GM21528 (cell line): ENCODE data around the gene GABRR2.

Experiments
- ATAC-seq: cut with Tn5 transposase; IDR thresholded peaks from one replicate; pipeline ENCODE4 v1.9.1; 2021; ENCODE audit warnings: mild to moderate bottlenecking, moderate library complexity; ENCODE audit not compliant: unreplicated experiment, low FRiP score

The GABRR2 gene

DNA sequence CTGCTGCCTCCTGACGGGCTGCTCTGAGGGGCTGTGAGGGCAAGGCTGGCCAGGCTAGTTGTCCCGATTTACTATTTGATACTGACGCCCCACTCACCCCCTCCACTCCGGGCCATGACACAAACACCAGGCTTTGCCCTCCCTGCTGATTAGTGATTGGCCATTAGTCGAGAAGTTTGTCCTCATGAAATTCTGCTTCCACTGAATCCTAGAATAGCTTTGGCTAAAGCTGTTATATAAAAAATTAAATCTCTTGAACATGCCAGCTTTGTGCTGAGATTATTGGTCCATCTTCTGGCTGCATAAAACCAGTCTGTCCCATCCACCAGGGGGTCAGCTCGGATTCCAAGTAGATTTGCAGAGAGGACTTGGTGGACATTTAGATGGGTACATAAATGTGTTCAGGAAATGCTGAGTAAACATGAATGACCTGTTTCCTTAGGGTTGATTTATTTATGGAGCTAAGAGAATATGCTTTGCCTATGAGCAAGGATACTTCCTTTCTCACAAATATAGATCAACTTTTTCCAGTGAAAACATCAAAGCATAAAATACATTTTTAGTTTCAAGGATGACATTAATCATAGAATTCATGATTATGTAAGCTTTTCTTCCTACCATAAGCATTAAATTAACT is at the start of gene GABRR2:
Gene GABRR2 (minus strand): TSS at position 51 of the 637 bp plus-strand sequence. CDS start 134 bp downstream, outside the sequence.
- no peak for ATAC-seq

DNA sequence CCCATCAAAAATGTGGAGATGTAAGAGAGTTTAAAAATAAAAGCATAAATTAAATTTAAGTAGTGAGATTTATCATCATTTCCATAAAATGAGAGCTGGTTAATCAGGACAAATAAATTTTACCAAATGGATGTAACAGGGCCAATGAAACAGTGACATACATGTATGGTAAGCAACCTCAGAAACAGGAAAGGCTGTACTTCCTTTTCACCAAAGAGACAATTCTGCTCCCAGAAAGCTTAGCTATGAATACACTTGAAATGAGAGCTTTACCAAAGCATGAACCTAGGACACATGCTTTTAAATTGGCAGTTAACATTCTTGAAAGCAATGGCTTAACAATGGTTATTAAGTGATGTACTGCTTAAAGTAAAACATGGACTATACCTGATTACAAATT is 49.5 kb upstream of the GABRR2 start:
- no peak for ATAC-seq

DNA sequence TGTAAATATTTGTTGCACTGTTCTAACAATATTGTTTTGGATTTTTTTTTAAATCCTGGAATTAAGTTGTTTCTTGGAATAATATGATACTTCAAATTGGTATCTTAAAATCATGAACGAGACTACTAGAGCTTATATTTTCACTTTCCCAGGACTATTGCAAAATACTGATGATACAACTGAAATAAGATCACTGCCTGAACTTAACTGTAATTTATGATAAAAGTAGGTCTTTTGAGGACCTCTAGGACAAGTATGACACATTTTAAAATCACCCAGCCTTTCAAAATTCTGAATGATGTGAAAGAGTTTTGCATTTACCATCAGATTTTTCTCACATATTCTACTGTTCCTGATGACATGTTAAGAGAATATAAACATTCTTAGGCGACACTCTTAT is 46.1 kb upstream of the GABRR2 start:
- no peak for ATAC-seq

DNA sequence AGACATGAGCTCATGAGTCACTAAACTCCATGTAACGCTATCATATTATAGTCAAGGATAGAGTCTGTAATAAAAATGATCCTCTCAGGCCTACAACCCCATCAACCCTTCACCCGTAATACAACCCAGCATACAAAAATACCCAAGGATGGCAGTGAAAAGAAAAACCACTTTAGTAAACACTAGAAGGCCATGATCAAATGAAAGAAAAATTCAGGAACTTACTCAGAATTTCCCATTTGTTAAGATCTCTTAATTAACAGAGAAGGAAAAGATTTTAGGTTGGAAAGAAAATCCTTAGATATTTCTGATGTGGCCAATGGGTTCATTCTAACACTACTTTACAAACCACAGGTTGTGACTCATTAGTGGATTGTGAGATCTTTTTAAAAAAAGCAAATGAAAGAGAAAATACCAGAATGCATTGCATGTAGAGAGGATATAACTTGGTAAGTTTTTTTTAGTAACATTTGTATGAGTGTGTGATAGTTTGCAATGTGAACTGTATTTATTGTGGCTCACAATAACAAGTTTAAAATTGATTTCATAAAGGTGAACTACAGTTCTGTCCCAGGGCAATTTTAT is 45.4 kb upstream of the GABRR2 start:
- peak; percentile 35 for ATAC-seq

DNA sequence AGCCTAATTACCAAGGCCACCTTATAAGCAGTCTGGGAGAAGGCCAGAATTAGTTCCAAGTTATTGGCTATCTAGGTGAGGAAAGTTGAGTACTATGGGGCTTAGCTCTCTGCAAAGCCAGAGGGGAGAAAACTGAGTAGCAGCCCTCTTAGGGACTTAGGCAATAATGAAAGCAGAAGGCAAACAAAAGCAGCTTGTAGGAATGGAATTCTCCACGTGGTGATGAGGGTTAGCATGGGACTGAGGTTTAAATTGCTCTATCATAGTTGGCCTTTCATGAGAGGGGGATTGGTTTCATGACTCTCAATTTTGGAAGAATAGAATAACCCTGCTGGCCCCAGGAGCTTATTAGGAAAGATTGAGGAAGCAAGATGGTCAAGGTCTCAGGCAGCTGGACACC is 44.5 kb upstream of the GABRR2 start:
- no peak for ATAC-seq

DNA sequence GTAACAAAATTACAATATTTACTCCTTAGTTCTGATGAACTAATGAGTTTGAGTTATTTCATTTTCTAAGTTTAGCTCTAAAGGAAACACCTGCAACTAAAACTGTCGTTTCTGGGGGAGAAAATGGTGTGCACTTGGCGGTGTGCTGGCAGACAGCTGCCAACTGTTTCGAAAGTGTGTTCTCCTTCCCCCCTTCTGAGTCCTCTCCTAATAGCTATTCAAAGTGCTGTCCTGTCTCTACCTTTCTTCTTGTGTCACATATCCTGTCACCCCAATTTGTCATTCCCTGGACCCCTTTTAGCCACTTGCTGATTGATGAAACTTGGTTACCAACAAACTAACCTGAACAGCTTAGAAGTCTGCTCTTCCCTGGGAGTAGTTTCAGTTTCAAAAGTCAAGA is 42.3 kb upstream of the GABRR2 start:
- peak; percentile 52 for ATAC-seq

DNA sequence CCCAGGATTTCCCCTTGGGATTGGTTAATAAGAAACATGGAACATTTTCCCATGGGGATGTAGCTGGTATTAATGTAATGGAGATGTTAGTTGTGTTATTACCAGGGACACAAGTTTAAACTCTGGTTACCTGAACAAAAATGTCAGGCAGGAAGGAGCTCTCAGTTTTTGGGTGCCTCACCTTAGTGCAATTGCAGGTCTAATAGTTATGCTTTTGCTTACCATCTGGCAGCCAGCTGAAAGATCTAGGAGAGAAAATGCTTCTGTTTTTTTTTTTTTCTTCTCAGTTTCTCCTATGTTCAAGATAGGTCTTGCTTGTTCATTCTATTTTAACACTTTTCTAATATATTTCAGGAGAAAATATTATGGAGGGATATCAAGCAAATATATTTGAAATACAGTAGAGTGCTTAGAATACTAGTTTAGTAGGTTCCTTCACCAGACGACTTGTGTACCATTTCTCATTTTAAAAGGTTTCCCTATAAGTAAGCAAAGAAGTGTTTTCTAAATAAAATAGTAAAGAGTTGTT is 41.6 kb upstream of the GABRR2 start:
- no peak for ATAC-seq

DNA sequence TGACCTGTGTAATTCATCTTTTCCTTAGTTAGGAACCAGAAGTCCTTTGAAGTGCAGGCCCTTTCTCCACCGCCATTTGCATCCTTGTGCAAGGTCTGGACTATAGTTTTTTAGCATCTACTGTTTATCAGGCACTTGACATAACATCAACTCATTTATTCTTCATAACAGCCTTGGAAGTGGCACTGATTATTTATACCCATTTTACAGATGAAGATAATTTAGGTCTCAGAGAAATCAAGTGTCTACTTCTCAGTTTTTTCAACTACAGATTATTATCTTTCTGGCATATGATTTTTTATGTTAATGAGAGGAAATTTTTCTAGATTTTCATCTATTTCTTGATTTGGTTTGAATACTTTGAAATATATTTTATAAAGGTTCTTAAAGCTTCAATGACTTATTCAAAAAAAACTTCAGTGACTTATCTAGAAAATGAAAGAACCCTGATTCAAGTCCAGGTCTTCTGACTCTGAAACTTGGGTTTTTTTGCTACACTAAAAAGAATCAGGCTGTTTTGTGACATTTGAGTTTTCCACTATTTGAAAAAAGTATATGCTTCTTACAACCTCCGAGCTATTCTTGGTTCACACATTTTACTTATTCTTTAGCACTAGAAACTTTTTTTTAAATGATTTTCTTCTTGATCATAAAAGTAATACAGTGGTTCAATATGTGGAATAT is 40.6 kb upstream of the GABRR2 start:
- ATAC-seq = no peak

DNA sequence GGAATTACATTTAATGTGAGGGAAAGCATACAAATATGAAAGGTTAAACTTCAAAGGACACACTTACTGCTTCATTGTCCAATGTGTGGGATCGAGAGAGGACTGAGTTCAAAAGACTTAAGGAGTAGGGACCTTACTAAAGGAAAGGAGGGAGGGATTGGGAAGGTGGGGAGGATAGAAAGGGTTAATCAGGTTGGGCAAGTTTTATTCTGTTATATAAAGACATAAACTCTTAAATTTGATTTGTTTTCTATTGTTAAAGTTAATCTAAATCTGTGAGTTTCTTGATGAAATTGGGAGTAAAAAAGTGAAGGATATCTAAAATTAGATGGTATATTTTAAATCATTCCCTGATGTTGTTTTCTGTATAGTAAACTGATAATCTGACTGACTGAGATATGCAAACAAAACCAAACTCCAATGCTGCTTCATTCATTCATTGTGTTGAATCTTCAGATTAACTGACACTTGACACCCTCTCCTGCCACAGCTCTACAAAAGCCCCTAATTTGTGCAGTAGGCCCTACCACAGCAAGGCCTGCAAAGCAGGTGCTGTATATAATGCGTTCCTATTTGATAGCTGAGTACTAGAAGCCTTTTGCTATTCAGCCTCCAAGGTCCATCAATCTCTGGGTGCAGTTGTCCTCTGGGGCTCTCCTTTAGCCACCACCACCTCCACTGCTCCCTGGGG is 38.7 kb upstream of the GABRR2 start:
- ATAC-seq = no peak

DNA sequence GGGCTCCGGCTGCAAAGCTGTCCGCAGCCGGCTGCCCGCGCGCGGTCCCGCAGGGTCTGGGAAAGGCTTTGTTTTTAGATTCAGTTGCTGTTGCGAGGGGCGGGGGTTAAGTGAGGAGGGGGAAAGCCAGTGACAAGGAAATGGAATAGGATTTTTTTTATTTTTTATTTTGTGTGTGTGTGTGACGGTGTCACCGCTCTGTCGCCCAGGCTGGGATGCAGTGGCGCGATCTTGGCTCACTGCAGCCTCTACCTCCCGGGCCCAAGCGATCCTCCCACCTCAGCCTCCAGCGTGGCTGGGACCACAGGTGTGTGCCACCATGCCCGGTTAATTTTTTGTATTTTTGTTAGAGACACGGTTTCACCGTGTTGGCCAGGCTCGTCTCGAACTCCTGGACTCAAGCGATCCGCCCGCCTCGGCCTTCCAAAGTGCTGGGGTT is 38.0 kb upstream of the GABRR2 start:
- no peak for ATAC-seq

DNA sequence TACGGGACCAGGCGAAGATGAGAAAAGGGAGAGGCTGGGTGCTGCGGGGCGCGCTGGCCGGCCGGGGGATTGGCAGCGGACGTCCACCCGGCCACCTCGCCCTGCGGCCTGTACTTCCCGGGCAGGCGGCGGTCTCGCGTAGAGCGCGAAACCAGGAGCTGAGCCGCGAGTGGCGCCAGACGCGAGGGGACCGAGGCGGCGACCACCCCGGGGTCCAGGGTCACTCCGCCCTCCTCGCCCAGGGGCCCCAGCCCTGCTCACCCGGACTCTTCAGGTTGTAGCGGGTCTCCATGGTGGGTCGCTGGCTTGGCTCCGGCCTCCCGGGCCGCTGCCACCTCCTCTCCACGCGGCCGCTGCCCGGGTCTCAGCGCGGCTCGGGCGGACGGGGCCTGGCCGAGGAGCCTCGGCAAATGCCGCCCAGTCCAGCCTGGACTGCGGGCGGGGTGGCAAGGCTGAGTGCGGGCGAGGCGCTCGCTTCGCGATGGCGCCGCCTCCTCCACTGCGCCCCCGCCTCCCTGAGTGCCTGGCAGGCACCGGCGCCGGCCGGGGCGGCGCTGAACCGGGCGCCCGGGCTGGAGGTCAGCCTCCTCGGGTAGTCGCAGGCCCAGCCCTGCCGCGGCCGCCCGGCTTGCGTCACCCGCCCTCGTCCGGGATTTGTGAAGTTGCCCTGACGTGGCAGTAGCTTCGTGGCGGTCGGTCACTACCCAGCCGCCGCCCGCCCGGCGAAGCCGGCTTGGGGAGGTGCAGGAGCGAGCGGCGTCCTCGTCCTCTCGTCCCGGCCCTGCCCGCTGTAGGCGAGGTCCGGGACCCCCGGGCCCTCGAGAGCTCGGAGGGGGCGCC is 37.4 kb upstream of the GABRR2 start, which contains the start of gene UBE2J1:
Gene UBE2J1 (minus strand): TSS at position 445 of the 840 bp plus-strand sequence. CDS start 153 bp downstream, at position 292.
- peak; percentile 42 for ATAC-seq

DNA sequence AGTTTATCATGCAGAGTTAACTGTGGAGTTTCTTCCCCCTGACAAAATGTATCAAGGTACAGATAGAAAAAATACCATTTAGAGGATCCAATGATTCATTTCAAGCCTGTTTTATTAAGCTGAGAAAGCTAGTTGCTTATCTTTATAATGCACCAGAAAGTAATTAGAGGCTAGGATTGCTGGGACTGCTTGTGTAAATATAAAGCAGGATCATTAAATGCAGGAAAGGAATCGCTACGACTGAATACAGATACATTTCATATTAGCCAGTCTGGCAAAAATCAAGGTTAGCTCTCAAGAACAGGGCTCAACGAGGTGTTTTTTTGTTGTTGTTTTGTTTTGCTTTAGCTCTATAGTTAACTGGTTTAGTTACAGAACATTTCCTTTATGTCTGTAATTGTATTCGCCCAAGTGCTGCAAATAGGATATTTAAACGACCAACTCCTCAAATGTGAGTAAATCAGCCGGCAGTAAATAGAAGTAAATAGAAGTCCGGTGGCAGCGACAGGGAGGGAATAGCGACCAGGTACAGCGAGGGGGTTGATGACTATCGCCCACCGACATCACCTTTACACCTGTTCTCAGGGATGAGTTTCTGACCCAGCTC is 36.7 kb upstream of the GABRR2 start:
- no peak for ATAC-seq

DNA sequence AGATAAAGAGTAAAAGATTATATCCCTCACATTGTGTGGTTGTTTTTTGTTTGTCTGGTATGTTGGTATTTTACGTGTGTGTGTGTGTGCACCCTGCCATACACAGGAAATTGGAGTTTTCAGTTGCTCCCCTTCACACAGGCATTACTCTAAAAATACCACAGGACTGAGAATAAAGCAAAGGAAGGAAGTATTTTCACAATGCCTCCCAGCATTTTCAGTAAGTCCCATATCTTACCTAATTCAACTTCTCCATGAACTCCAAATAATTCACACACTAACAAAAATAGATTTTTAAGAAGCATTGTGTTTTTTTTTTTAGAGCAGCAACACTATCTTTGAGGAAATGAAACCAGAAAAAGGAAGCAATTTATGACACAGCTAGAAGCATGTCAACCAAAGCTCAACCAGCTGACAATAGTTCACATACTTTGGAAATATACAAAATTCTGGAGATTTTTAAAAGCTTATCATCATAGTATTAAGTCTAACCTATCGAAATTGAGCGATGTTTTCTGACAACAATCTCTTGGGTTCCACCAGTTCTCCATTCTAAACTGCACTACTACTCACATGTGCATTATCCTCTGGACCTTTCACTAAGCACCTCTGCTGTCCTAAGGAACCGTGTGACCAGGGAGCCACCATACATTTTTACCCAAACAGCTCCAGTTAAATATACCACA is 35.3 kb upstream of the GABRR2 start:
- peak; percentile 38 for ATAC-seq

DNA sequence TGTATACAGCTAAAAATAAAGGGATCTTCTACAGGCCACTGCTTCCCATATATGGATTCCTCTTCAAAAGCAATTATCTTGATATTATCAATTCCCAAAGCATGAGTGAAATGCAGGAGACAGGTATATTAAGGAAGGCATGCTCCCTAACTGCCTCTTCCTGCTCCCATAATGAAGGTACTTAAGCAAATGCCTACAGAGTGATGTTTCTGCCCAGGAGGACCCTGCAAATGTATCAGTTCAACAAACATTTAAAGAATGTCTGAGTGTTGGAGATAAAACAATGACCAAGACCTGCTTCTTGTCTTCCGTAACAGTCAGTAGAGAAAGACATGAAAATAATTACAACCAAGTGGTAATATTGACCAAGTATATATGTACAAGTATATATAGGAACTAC is 33.3 kb upstream of the GABRR2 start:
- no peak for ATAC-seq

DNA sequence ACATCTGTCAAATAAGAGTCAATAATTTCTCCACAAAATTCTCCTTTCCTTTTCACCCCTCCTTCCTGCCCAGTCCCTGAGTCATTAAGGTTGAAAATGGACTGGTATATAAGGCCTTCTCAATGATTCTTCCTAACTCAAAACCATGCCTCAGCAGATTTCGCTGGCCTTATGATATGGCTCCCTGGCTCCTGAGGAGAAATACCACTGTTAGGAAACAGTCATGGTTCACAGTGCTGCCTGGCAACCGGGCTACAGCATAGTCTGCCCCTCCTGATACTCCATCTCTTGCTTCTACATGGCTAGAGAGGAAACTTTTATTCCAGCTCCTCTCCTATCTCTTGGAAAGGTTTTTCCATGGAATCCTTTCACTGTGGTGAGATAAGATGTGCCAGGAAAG is 32.7 kb upstream of the GABRR2 start:
- ATAC-seq = no peak

DNA sequence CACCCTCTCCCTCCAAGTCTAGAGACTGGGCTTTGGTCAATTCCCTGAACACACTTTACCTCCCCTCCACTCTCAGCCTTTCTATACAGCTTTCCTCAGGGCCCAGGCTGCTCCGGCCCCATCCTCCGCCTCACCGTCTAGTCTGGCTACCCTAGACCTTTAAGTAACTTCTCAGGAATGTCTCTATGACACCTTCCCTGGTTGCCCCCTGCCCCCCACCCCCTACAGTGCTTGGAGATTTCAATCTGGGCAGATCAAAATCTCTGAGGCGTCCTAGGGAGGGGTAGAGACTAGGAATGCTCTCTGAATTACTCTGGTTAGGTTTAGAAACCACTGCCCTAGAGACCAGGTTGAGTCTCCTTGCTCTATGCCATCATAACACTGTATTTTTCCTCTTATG is 31.3 kb upstream of the GABRR2 start:
- no peak for ATAC-seq

DNA sequence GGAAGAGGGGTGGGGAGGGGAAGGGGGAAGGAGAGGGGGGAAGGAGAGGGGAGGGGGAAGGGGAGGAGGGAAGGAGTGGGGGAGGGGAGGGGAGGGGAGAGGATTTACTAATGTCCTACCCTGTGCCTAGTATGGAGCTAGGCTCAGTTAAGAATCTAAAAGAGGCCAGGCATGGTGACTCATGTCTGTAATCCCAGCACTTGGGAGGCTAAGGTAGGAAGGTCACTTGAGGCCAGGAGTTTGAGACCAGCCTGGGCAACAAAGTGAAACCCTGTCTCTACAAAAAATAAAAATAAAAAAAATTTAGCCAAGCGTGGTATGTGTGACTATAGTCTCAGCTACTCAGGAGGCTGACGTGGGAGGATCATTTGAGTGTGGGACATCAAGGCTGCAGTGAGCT is 24.5 kb upstream of the GABRR2 start:
- no peak for ATAC-seq

DNA sequence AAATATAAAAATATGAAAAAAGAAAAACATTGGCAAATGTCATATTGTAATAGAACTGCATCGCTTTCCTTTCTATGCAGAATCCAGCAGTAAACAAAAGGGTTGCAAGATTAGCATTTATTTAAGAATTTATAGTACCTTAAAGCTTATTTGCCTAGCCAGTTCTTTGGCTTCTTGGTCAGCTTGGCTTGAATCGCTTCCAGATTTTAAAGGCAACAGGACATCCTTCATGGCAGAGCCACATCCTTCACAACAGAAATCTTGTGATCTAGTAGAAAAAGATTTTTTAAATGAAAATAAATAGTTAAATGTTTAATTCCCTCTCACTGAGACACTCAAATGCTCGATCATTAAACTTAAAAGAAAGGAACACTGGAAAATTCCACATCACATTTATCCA is 20.1 kb upstream of the GABRR2 start:
- ATAC-seq = no peak

DNA sequence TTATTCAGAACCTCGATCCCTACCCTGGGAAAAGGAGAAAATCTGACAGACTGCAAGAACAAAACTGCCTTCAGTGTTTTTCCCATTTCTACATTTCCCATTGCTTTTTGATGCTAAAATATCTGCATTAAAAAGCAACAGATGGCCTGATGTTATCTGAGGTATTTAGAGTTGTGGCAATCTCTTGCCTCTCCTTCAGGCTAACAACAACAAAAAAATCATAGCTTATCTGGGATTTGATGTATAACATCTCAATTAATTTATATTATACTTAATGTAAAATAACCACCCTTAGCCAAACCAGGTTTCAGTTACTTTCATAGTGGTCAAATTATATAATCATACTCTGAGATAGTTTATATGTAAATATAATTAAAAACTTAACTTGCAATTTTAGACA is 15.8 kb upstream of the GABRR2 start:
- no peak for ATAC-seq
